Measurements from ENCODE around the gene TCEA3.

TCEA3 gene

GRCh38 chr1:23339632-23340031, 84.9 kb downstream of the TCEA3 start:
- H3K79me2 ChIP-seq = peaks cover 34% of the 10 kb centered on the region
- peaks cover 4% of the 10 kb centered on the region for H3K4me1 ChIP-seq
- no peak overlapping the region for H2AFZ ChIP-seq
- H3K4me3 ChIP-seq (ENCODE audit: low read depth, low read length) = no peak overlapping the region
- no peak for TF ChIP-seq CTCF (IDR thresholded peaks at IDR 0.05)
- no peaks in the 10 kb centered on the region for H3K9me3 ChIP-seq (ENCODE audit: control insufficient read depth, low read length)
- no peak overlapping the region for H3K4me2 ChIP-seq (ENCODE audit: low read length)
- H3K27me3 ChIP-seq (ENCODE audit: control insufficient read depth, insufficient read depth, low read length) = no peaks in the 10 kb centered on the region
- no peak overlapping the region for H3K27ac ChIP-seq
- no peaks in the 10 kb centered on the region for H3K36me3 ChIP-seq (ENCODE audit: control insufficient read depth, insufficient read depth, low read length)
- no peak overlapping the region for H3K9ac ChIP-seq

GRCh38 chr1:23337869-23338268, 86.7 kb downstream of the TCEA3 start:
- Histone ChIP-seq H3K79me2 (peaks cover 29% of the 10 kb centered on the region), H3K27me3 (ENCODE audit: control insufficient read depth, insufficient read depth, low read length) (no peaks in the 10 kb centered on the region), H3K9ac (no peak overlapping the region), H3K36me3 (ENCODE audit: control insufficient read depth, insufficient read depth, low read length) (no peaks in the 10 kb centered on the region), H3K9me3 (ENCODE audit: control insufficient read depth, low read length) (no peaks in the 10 kb centered on the region), H2AFZ (no peak overlapping the region), H3K4me1 (peaks cover 4% of the 10 kb centered on the region), H3K4me3 (ENCODE audit: low read depth, low read length) (no peak overlapping the region), H3K4me2 (ENCODE audit: low read length) (no peak overlapping the region), H3K27ac (no peak overlapping the region)
- TF ChIP-seq CTCF (IDR thresholded peaks at IDR 0.05) = no peak

- Histone ChIP-seq H3K36me3 (ENCODE audit: control insufficient read depth, insufficient read depth, low read length) (no peaks in the 10 kb centered on the region), H3K79me2 (peaks cover 8% of the 10 kb centered on the region), H2AFZ (no peak overlapping the region), H3K4me2 (ENCODE audit: low read length) (no peak overlapping the region), H3K9me3 (ENCODE audit: control insufficient read depth, low read length) (no peaks in the 10 kb centered on the region), H3K27me3 (ENCODE audit: control insufficient read depth, insufficient read depth, low read length) (no peaks in the 10 kb centered on the region), H3K27ac (no peak overlapping the region), H3K4me3 (ENCODE audit: low read depth, low read length) (no peak overlapping the region), H3K4me1 (no peaks in the 10 kb centered on the region), H3K9ac (no peak overlapping the region)
- TF ChIP-seq CTCF (IDR thresholded peaks at IDR 0.05) = no peak
Observed at GRCh38 chr1:23331713-23332112, 92.8 kb downstream of the TCEA3 start.

Measured in parathyroid adenoma (tissue), 2 donors.